Measurements from ENCODE around the gene PARN. TPM values are rescaled to one million over a fixed set of nuclear protein-coding genes. Genes with fewer than 3 reads are reported as not detected.

Gene PARN
- polyA plus RNA-seq, 1 donor from 2014 or later: 22.3 TPM

DNA sequence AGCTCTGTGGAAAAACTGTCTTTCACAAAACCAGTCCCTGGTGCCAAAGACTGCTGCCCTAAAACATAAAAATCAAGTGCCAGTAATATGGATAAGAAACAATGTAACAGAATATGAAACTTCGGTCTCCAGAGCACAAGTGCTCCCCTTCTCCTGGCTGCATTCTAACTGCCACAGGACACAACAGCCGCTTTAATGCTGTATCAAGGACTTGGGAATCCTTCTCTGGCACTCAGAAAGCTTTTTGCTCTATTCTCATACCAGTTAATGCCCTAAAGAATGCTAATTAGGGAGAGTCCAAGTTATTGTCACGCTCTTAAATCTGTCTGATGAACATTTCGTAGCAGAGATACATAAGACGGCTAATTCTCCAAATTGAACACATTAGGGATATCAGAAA, 90.9 kb downstream of the PARN start:
- Histone ChIP-seq H3K4me3 (ENCODE audit: low read length) (no peak overlapping the region), H3K9ac (ENCODE audit: low read length) (no peak overlapping the region), H3K27me3 (ENCODE audit: insufficient read depth, low read depth, low read length) (no peaks in the 10 kb centered on the region), H3K4me2 (ENCODE audit: low read length) (no peak overlapping the region), H3K36me3 (ENCODE audit: insufficient read depth, low read length) (no peaks in the 10 kb centered on the region), H3K27ac (ENCODE audit: low read length) (no peak overlapping the region), H2AFZ (ENCODE audit: low read depth, low read length) (no peak overlapping the region), H4K20me1 (ENCODE audit: insufficient read depth) (no peaks in the 10 kb centered on the region), H3K9me3 (ENCODE audit: low read length) (no peaks in the 10 kb centered on the region), H3K9me2 (ENCODE audit: insufficient read depth, low read length) (no peaks in the 10 kb centered on the region), H3K79me2 (replicated peaks; ENCODE audit: insufficient read depth, low read length) (no peaks in the 10 kb centered on the region), H3F3A (ENCODE audit: insufficient read depth, low read length, poor library complexity, severe bottlenecking) (no peaks in the 10 kb centered on the region)
- TF ChIP-seq RAD21 (conservative IDR thresholded peaks at IDR 0.05): no peak
- no peak for TF ChIP-seq MXI1 (conservative IDR thresholded peaks at IDR 0.05; ENCODE audit: poor library complexity, severe bottlenecking)
- no peak for TF ChIP-seq EP300 (conservative IDR thresholded peaks at IDR 0.05; ENCODE audit: poor library complexity, severe bottlenecking)
- no peak for TF ChIP-seq SMC3 (conservative IDR thresholded peaks at IDR 0.05; ENCODE audit: poor library complexity)
- no peak for TF ChIP-seq TAF1 (IDR thresholded peaks at IDR 0.05; ENCODE audit: low read depth)
- TF ChIP-seq, protein P1, sequence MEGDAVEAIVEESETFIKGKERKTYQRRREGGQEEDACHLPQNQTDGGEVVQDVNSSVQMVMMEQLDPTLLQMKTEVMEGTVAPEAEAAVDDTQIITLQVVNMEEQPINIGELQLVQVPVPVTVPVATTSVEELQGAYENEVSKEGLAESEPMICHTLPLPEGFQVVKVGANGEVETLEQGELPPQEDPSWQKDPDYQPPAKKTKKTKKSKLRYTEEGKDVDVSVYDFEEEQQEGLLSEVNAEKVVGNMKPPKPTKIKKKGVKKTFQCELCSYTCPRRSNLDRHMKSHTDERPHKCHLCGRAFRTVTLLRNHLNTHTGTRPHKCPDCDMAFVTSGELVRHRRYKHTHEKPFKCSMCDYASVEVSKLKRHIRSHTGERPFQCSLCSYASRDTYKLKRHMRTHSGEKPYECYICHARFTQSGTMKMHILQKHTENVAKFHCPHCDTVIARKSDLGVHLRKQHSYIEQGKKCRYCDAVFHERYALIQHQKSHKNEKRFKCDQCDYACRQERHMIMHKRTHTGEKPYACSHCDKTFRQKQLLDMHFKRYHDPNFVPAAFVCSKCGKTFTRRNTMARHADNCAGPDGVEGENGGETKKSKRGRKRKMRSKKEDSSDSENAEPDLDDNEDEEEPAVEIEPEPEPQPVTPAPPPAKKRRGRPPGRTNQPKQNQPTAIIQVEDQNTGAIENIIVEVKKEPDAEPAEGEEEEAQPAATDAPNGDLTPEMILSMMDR (IDR thresholded peaks at IDR 0.05; ENCODE audit: poor library complexity, severe bottlenecking): no peak

DNA sequence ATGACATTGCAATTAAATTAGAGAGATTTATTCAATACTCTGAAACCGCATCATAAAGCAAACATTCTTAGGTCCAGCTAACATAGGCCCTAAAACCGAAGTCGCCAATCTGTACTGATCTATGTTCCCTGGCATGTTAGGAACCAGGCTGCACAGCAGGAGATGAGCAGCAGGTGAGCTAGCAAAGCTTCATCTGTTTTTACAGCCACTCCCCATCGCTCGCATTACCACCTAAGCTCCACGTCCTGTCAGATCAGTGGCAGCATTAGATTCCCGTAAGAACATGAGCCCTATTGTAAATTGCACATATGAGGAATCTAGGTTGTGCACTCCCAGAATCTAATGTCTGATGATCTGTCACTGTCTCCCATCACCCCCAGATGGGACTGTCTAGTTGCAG, 91.5 kb downstream of the PARN start:
- no peak overlapping the region for H3K9ac ChIP-seq (ENCODE audit: low read length)
- H3K79me2 ChIP-seq (replicated peaks; ENCODE audit: insufficient read depth, low read length): no peaks in the 10 kb centered on the region
- no peaks in the 10 kb centered on the region for H3F3A ChIP-seq (ENCODE audit: insufficient read depth, low read length, poor library complexity, severe bottlenecking)
- H3K9me2 ChIP-seq (ENCODE audit: insufficient read depth, low read length): no peaks in the 10 kb centered on the region
- no peak overlapping the region for H3K4me3 ChIP-seq (ENCODE audit: low read length)
- H3K36me3 ChIP-seq (ENCODE audit: insufficient read depth, low read length): no peaks in the 10 kb centered on the region
- H3K4me2 ChIP-seq (ENCODE audit: low read length): no peak overlapping the region
- H3K27ac ChIP-seq (ENCODE audit: low read length): no peak overlapping the region
- no peaks in the 10 kb centered on the region for H3K27me3 ChIP-seq (ENCODE audit: insufficient read depth, low read depth, low read length)
- TF ChIP-seq TAF1 (IDR thresholded peaks at IDR 0.05; ENCODE audit: low read depth): no peak
- TF ChIP-seq SMC3 (conservative IDR thresholded peaks at IDR 0.05; ENCODE audit: poor library complexity): no peak
- no peak for TF ChIP-seq EP300 (conservative IDR thresholded peaks at IDR 0.05; ENCODE audit: poor library complexity, severe bottlenecking)
- TF ChIP-seq POLR2AphosphoS5 (IDR thresholded peaks at IDR 0.05): no peak
- no peak for TF ChIP-seq RAD21 (conservative IDR thresholded peaks at IDR 0.05)
- TF ChIP-seq, protein P2, sequence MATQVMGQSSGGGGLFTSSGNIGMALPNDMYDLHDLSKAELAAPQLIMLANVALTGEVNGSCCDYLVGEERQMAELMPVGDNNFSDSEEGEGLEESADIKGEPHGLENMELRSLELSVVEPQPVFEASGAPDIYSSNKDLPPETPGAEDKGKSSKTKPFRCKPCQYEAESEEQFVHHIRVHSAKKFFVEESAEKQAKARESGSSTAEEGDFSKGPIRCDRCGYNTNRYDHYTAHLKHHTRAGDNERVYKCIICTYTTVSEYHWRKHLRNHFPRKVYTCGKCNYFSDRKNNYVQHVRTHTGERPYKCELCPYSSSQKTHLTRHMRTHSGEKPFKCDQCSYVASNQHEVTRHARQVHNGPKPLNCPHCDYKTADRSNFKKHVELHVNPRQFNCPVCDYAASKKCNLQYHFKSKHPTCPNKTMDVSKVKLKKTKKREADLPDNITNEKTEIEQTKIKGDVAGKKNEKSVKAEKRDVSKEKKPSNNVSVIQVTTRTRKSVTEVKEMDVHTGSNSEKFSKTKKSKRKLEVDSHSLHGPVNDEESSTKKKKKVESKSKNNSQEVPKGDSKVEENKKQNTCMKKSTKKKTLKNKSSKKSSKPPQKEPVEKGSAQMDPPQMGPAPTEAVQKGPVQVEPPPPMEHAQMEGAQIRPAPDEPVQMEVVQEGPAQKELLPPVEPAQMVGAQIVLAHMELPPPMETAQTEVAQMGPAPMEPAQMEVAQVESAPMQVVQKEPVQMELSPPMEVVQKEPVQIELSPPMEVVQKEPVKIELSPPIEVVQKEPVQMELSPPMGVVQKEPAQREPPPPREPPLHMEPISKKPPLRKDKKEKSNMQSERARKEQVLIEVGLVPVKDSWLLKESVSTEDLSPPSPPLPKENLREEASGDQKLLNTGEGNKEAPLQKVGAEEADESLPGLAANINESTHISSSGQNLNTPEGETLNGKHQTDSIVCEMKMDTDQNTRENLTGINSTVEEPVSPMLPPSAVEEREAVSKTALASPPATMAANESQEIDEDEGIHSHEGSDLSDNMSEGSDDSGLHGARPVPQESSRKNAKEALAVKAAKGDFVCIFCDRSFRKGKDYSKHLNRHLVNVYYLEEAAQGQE (IDR thresholded peaks at IDR 0.05; ENCODE audit: borderline replicate concordance): no peak
- no peak for TF ChIP-seq MXI1 (conservative IDR thresholded peaks at IDR 0.05; ENCODE audit: poor library complexity, severe bottlenecking)
- TF ChIP-seq, protein P1 (IDR thresholded peaks at IDR 0.05; ENCODE audit: poor library complexity, severe bottlenecking): no peak
- TF ChIP-seq EZH2 (IDR thresholded peaks at IDR 0.05; ENCODE audit: borderline replicate concordance, insufficient read depth, low read length, poor library complexity, severe bottlenecking): no peak
- no peak overlapping the region for H2AFZ ChIP-seq (ENCODE audit: low read depth, low read length)
- H4K20me1 ChIP-seq (ENCODE audit: insufficient read depth): no peaks in the 10 kb centered on the region
- no peaks in the 10 kb centered on the region for H3K9me3 ChIP-seq (ENCODE audit: low read length)

Measured in neural cell (in vitro differentiated cells).